Adipocyte (in vitro differentiated cells): ENCODE results near the gene MRTFA.

ENCODE experiments used
- DNase-seq: peaks from one replicate; pipeline ENCODE4 v3.0.0-alpha.2; 2015; ENCODE audit warnings: low read depth
- H3K27me3 ChIP-seq: replicated peaks from 2 replicates; pipeline ENCODE4 v1.7.0; 2013; ENCODE audit warnings: mild to moderate bottlenecking, low read length, moderate library complexity; ENCODE audit not compliant: control insufficient read depth, insufficient read depth
- H3K36me3 ChIP-seq: 2 replicates; pipeline ENCODE4 v1.7.0; 2013; ENCODE audit warnings: low read length, mild to moderate bottlenecking, moderate library complexity; ENCODE audit not compliant: control insufficient read depth, insufficient read depth, severe bottlenecking
- H3K4me1 ChIP-seq: 2 replicates; pipeline ENCODE4 v1.7.0; 2013; ENCODE audit warnings: mild to moderate bottlenecking, low read length, moderate library complexity; ENCODE audit not compliant: control insufficient read depth, insufficient read depth
- H3K4me3 ChIP-seq: 2 replicates; pipeline ENCODE4 v1.7.0; 2013; ENCODE audit warnings: mild to moderate bottlenecking, low read length, moderate library complexity
- H3K9ac ChIP-seq: 2 replicates; pipeline ENCODE4 v1.7.0; 2013; ENCODE audit warnings: mild to moderate bottlenecking, low read length, moderate library complexity
- H3K9me3 ChIP-seq: 2 replicates; pipeline ENCODE4 v1.7.0; 2013; ENCODE audit warnings: mild to moderate bottlenecking, low read length, moderate library complexity; ENCODE audit not compliant: control insufficient read depth

MRTFA gene

DNA sequence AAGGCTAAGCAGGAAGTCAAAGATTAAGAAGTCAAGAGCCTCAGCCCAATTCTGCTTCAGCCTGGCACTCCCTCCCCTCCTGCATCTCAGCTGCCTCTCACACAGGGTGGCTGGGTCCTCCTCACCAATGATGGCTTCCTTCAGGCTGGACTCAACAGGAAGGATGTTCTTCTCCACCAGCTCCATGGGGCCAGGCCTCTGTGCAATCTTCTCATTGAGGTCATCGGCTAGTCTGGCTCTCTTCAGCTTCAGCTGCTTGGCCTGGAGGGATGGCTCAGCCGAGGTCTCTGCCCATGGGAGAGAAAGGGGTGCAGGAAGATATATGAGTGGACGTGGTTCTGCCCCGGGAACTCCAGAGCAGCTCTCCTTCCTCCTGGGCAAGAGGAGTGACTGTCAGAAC is 207.0 kb downstream of the MRTFA start:
- no peaks in the 10 kb centered on the region for H3K27me3 ChIP-seq
- H3K4me3 ChIP-seq, result no peak overlapping the region
- H3K4me1 ChIP-seq, result peaks cover 4% of the 10 kb centered on the region
- peaks cover 54% of the 10 kb centered on the region for H3K36me3 ChIP-seq
- DNase-seq, result no peak
- no peak overlapping the region for H3K9ac ChIP-seq
- H3K9me3 ChIP-seq, result no peaks in the 10 kb centered on the region

GRCh38 chr22:40428796-40429195 is 207.7 kb downstream of the MRTFA start:
- Histone ChIP-seq H3K4me3 (no peak overlapping the region), H3K9ac (no peak overlapping the region), H3K36me3 (peaks cover 56% of the 10 kb centered on the region), H3K9me3 (no peaks in the 10 kb centered on the region), H3K4me1 (peaks cover 4% of the 10 kb centered on the region), H3K27me3 (no peaks in the 10 kb centered on the region)
- no peak for DNase-seq

DNA sequence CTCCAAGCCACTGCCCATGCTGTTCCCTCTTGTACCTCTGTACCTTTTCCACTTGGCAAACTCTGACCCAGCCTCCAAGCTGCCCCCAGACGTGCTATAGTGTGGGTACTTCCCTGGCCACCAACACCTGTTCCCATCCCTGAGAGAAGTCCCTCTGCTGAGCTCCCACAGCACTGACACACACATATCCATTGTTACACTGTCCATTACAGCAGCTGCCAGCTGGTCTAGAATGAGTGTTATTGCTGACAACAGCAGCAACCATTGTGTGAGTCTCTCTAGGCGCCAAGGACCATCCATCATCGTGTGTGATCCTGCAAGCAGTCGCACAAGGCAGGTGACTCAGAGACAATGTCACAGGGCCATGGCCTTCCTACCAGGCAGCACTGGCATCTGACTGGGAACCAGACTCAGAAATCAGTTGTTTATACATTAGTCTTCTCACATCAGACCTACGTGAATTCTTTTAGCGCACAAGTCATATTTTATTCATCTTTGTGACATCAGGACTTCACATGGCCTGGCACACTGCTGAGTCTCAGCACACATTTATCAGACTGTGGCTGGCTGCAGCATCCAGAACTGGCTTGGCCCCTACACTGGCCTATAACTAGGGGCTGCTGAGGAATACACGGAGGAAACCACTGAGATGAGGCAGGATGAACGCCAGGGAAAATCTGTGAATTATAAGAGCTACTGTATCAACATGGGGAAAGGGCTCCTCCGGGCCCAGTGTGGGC is 209.8 kb downstream of the MRTFA start:
- Histone ChIP-seq H3K27me3 (no peaks in the 10 kb centered on the region), H3K36me3 (peaks cover 76% of the 10 kb centered on the region), H3K9ac (no peak overlapping the region), H3K9me3 (no peaks in the 10 kb centered on the region), H3K4me1 (no peaks in the 10 kb centered on the region), H3K4me3 (no peak overlapping the region)
- DNase-seq, result no peak

DNA sequence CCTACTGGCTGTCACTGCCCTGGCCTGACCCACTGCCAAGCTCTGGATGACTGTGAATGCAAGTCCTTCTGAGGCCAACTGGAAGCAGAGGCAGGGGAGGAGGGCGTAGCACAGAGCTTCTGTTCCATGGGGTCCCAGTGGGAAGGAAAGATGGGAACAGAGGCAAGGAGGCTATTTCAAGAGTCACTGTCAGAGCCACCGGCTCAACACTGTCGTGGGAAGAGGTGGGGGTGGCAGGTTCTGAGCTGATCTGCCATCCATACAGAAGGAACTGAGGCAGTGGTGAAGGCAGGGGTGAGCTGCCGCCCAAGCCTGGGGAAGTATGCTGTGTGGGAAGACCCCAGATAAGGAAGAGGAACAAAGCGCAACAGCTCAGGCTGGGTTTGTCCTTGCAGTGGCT is 211.4 kb downstream of the MRTFA start:
- no peak for DNase-seq
- Histone ChIP-seq H3K36me3 (peaks cover 87% of the 10 kb centered on the region), H3K4me3 (no peak overlapping the region), H3K27me3 (no peaks in the 10 kb centered on the region), H3K4me1 (no peaks in the 10 kb centered on the region), H3K9ac (no peak overlapping the region), H3K9me3 (no peaks in the 10 kb centered on the region)

DNA sequence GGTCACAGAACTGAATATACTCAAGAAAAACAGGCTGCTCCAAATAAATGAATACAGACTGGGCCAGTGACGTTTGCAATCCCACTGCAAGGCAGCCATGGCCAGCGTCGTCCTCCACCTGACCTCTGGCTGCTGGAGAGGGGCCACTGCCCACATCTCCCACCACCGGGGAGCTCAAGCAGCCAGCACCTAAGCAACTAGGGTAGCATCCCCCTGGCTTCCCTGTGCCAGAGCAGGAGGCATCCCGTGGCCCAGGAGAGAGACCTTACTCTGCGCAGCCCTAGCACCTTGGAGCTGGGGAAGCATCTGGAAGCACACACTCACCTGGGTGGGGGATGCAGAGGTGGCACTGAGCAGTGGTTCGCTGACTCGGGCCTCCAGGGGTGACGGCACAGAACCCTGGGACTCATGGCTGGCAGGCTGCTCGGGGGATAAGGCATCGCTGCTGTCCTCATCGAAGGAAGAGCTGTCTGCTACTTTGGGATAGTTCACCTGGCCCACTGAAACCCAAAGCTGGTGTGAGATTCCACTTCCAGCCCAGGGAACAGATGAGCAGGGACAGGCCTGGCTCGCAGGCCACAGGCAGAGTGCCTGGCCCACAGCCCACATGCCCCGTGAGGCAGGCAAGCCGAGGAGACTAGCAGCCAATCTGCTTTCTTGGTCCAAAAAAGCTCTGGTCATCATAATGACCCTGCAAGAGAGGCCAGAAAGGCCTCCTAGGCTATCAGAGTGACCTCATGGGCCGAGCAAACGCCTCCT is 212.5 kb downstream of the MRTFA start:
- no peak for DNase-seq
- H3K36me3 ChIP-seq, result peaks cover 87% of the 10 kb centered on the region
- no peaks in the 10 kb centered on the region for H3K27me3 ChIP-seq
- no peaks in the 10 kb centered on the region for H3K4me1 ChIP-seq
- H3K9ac ChIP-seq, result no peak overlapping the region
- H3K4me3 ChIP-seq, result no peak overlapping the region
- no peaks in the 10 kb centered on the region for H3K9me3 ChIP-seq

GRCh38 chr22:40423310-40423688 is 213.2 kb downstream of the MRTFA start:
- Histone ChIP-seq H3K36me3 (peaks cover 82% of the 10 kb centered on the region), H3K9me3 (no peaks in the 10 kb centered on the region), H3K4me3 (no peak overlapping the region), H3K4me1 (no peaks in the 10 kb centered on the region), H3K27me3 (no peaks in the 10 kb centered on the region), H3K9ac (no peak overlapping the region)
- DNase-seq, result no peak

GRCh38 chr22:40422558-40423309 is 213.8 kb downstream of the MRTFA start:
- H3K36me3 ChIP-seq, result peaks cover 80% of the 10 kb centered on the region

GRCh38 chr22:40421941-40422340 is 214.6 kb downstream of the MRTFA start:
- H3K4me1 ChIP-seq, result no peaks in the 10 kb centered on the region
- no peak overlapping the region for H3K9ac ChIP-seq
- H3K27me3 ChIP-seq, result no peaks in the 10 kb centered on the region
- no peak overlapping the region for H3K4me3 ChIP-seq
- DNase-seq, result no peak
- peaks cover 77% of the 10 kb centered on the region for H3K36me3 ChIP-seq
- no peaks in the 10 kb centered on the region for H3K9me3 ChIP-seq

More at GRCh38 chr22:40422558-40423309, 213.8 kb downstream of the MRTFA start:
- no peaks in the 10 kb centered on the region for H3K9me3 ChIP-seq
- no peaks in the 10 kb centered on the region for H3K27me3 ChIP-seq
- no peak overlapping the region for H3K9ac ChIP-seq
- no peaks in the 10 kb centered on the region for H3K4me1 ChIP-seq
- no peak for DNase-seq
- no peak overlapping the region for H3K4me3 ChIP-seq

DNA sequence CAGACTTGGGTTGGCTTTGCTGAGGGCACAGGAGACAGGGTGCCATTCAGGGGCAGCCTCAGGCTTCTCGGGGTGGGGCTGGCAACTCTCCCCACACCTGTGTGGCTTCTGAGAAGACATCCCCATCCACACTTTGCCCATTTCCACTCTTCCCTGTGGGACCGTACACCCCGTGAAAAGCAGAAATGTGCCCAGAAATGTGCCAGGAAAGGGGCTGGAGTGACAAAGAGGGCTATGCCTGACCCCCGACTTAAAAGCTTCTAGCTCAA is 215.5 kb downstream of the MRTFA start:
- DNase-seq, result no peak
- Histone ChIP-seq H3K36me3 (peaks cover 81% of the 10 kb centered on the region), H3K4me3 (no peak overlapping the region), H3K9me3 (no peaks in the 10 kb centered on the region), H3K4me1 (no peaks in the 10 kb centered on the region), H3K9ac (no peak overlapping the region), H3K27me3 (no peaks in the 10 kb centered on the region)

DNA sequence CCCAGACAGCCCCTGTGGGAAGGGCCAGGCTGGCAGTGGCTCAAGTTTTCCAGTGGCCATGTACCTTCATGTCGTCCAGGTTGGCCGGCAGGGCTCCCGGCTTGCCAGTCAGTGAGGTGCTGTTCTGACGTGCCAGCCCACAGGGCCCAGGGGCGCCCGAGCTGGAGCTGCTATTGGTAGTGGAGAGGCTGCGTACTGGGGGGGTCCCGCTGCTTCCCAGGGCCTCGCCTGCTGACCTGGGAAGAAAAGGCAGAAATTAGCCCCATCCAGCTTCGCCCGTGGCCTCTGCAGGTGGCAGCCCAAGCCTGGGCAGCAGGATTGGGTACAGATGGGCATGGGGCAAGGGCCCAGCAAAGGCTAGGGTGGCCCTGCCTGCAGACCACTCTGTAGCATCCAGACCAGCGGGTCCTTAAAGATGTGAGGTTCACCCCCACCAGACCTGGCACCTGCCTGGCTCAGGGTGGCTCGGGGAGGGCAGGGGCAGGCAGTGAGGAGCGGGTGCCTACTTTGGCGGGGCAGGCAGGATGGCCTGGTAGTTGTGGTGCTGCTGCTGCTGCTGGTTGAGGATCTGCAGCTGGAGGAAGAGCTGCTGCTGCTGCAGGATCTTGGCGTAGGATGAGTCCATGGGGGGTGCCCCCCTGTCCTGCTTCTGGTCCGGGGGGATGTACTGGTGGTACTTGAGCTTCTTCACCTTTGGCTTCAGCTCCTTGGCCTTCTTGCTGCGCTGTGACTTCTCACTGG is 216.0 kb downstream of the MRTFA start:
- H3K9ac ChIP-seq, result no peak overlapping the region
- DNase-seq, result no peak
- H3K9me3 ChIP-seq, result no peaks in the 10 kb centered on the region
- H3K36me3 ChIP-seq, result peaks cover 80% of the 10 kb centered on the region
- no peaks in the 10 kb centered on the region for H3K4me1 ChIP-seq
- H3K27me3 ChIP-seq, result no peaks in the 10 kb centered on the region
- no peak overlapping the region for H3K4me3 ChIP-seq

DNA sequence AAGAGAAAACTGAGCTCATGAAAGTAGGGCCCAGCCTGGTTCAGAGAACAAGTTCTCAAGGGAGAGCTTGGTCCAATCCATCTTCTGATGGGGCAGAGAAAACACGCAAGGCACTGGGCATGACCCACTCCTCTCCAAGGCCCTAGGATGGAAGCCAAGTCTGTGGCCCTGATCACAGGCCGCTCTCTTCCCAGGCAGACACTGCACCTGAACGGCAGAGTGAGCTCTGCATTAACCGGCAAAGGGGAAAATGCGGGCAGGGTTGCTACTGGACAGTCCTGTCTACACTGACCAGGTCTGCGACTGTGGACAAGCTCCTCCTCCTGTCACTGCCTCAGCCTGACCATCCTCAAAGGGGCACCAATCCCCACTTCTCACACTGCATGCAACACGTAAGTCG is 216.8 kb downstream of the MRTFA start:
- Histone ChIP-seq H3K36me3 (peaks cover 72% of the 10 kb centered on the region), H3K9ac (no peak overlapping the region), H3K9me3 (no peaks in the 10 kb centered on the region), H3K27me3 (no peaks in the 10 kb centered on the region), H3K4me3 (no peak overlapping the region), H3K4me1 (peaks cover 4% of the 10 kb centered on the region)
- no peak for DNase-seq
